H9 (cell line): ENCODE data around the gene RAP1GAP2. TPM values are rescaled to one million over a fixed set of nuclear protein-coding genes. Genes with fewer than 3 reads are reported as not detected.
A peak's percentile ranks its signal among the peaks of the same experiment; 100 is the strongest.

Experiments
- DNase-seq: peaks from one replicate; pipeline ENCODE4 v3.0.0-alpha.2; 2017
- H2AFZ ChIP-seq: one replicate; pipeline ENCODE4 v1.6.1; 2013; ENCODE audit warnings: mild to moderate bottlenecking, low read length, control low read depth, moderate library complexity
- H2AK5ac ChIP-seq: 2 replicates; pipeline ENCODE4 v1.6.1; 2013; ENCODE audit warnings: low read length, control low read depth, mixed read lengths; ENCODE audit not compliant: insufficient read length
- H2BK120ac ChIP-seq: one replicate; pipeline ENCODE4 v1.6.1; 2013; ENCODE audit warnings: low read depth, mild to moderate bottlenecking, low read length, control low read depth, inconsistent platforms; ENCODE audit not compliant: poor library complexity, severe bottlenecking
- H2BK12ac ChIP-seq: 2 replicates; pipeline ENCODE4 v1.6.1; 2013; ENCODE audit warnings: low read length, control low read depth, mixed read lengths, low read depth; ENCODE audit not compliant: insufficient read length
- H2BK15ac ChIP-seq: 2 replicates; pipeline ENCODE4 v1.6.1; 2013; ENCODE audit warnings: low read depth, low read length, control low read depth
- H2BK20ac ChIP-seq: one replicate; pipeline ENCODE4 v1.6.1; 2013; ENCODE audit warnings: low read depth, mild to moderate bottlenecking, low read length, control low read depth, inconsistent platforms; ENCODE audit not compliant: poor library complexity, severe bottlenecking
- H2BK5ac ChIP-seq: 2 replicates; pipeline ENCODE4 v1.6.1; 2013; ENCODE audit warnings: low read length, control low read depth, mixed read lengths; ENCODE audit not compliant: insufficient read length
- H3K14ac ChIP-seq: 2 replicates; pipeline ENCODE4 v1.6.1; 2013; ENCODE audit warnings: low read length, control low read depth; ENCODE audit not compliant: insufficient read depth
- H3K18ac ChIP-seq: 2 replicates; pipeline ENCODE4 v1.6.1; 2013; ENCODE audit warnings: low read depth, mild to moderate bottlenecking, mixed read lengths, low read length, control low read depth; ENCODE audit not compliant: insufficient read length
- H3K23ac ChIP-seq: 2 replicates; pipeline ENCODE4 v1.6.1; 2013; ENCODE audit warnings: low read length, control low read depth, mixed read lengths, low read depth; ENCODE audit not compliant: insufficient read length
- H3K23me2 ChIP-seq: 2 replicates; pipeline ENCODE4 v1.6.1; 2013; ENCODE audit warnings: low read depth, mild to moderate bottlenecking, mixed read lengths, low read length, control low read depth; ENCODE audit not compliant: insufficient read length, poor library complexity, severe bottlenecking
- H3K27ac ChIP-seq: 2 replicates; pipeline ENCODE4 v1.5.1; 2013; ENCODE audit warnings: low read length, control low read depth, mixed read lengths, low read depth; ENCODE audit not compliant: insufficient read length
- H3K27me3 ChIP-seq: 2 replicates; pipeline ENCODE4 v1.6.1; 2013; ENCODE audit warnings: low read length, control low read depth, inconsistent platforms; ENCODE audit not compliant: insufficient read depth
- H3K4ac ChIP-seq: 2 replicates; pipeline ENCODE4 v1.6.1; 2013; ENCODE audit warnings: low read depth, mild to moderate bottlenecking, control low read depth, inconsistent platforms, low read length, moderate library complexity
- H3K4me1 ChIP-seq: 2 replicates; pipeline ENCODE4 v1.6.1; 2013; ENCODE audit warnings: low read length, control low read depth, inconsistent platforms; ENCODE audit not compliant: insufficient read depth
- H3K4me2 ChIP-seq: 2 replicates; pipeline ENCODE4 v1.6.1; 2013; ENCODE audit warnings: low read length, control low read depth, mixed read lengths; ENCODE audit not compliant: insufficient read length, insufficient read depth
- H3K56ac ChIP-seq: 2 replicates; pipeline ENCODE4 v1.6.1; 2013; ENCODE audit warnings: low read depth, mild to moderate bottlenecking, mixed read lengths, low read length, control low read depth; ENCODE audit not compliant: insufficient read length
- H3K79me1 ChIP-seq: 2 replicates; pipeline ENCODE4 v1.6.1; 2013; ENCODE audit warnings: low read depth, mild to moderate bottlenecking, moderate library complexity, low read length, control low read depth, inconsistent platforms; ENCODE audit not compliant: insufficient read depth, poor library complexity, severe bottlenecking
- H3K79me2 ChIP-seq: 2 replicates; pipeline ENCODE4 v1.6.1; 2013; ENCODE audit warnings: low read length, control low read depth, inconsistent platforms; ENCODE audit not compliant: insufficient read depth
- H3K9ac ChIP-seq: 2 replicates; pipeline ENCODE4 v1.6.1; 2013; ENCODE audit warnings: low read length, control low read depth, mixed read lengths; ENCODE audit not compliant: insufficient read length; ENCODE audit errors: extremely low read depth
- H3K9me3 ChIP-seq: one replicate; pipeline ENCODE4 v1.6.1; 2013; ENCODE audit warnings: low read depth, low read length, inconsistent platforms; ENCODE audit not compliant: control insufficient read depth
- H3T11ph ChIP-seq: one replicate; pipeline ENCODE4 v1.6.1; 2013; ENCODE audit warnings: mild to moderate bottlenecking, low read length, control low read depth, inconsistent platforms
- H4K20me1 ChIP-seq: one replicate; pipeline ENCODE4 v1.6.1; 2013; ENCODE audit not compliant: control insufficient read depth, insufficient read length, insufficient read depth
- H4K5ac ChIP-seq: 2 replicates; pipeline ENCODE4 v1.6.1; 2013; ENCODE audit warnings: low read depth, mild to moderate bottlenecking, mixed read lengths, low read length, control low read depth; ENCODE audit not compliant: insufficient read length
- H4K8ac ChIP-seq: replicated peaks from 2 replicates; pipeline ENCODE4 v1.6.1; 2013; ENCODE audit warnings: low read length, control low read depth, mixed read lengths, low read depth; ENCODE audit not compliant: insufficient read length
- H4K91ac ChIP-seq: 2 replicates; pipeline ENCODE4 v1.6.1; 2013; ENCODE audit warnings: low read depth, mild to moderate bottlenecking, moderate library complexity, mixed read lengths, low read length, control low read depth; ENCODE audit not compliant: insufficient read length
- H3K27ac Mint-ChIP-seq, 3 experiments: 2 replicates in 2 of 3; 3 replicates in 1 of 3; pipeline ENCODE4 v1.8.0; 2020 to 2021; ENCODE audit warnings: mixed read lengths in 3 of 3, mild to moderate bottlenecking in 1 of 3, moderate library complexity in 1 of 3
- H3K27me3 Mint-ChIP-seq: 2 replicates; pipeline ENCODE4 v1.8.0; 2021; ENCODE audit warnings: low read depth, mild to moderate bottlenecking, moderate library complexity, mixed read lengths
- H3K36me3 Mint-ChIP-seq, 3 experiments: 2 replicates in 2 of 3; 3 replicates in 1 of 3; pipeline ENCODE4 v1.8.0; 2020 to 2021; ENCODE audit warnings: low read depth in 3 of 3, mixed read lengths in 3 of 3; ENCODE audit not compliant: insufficient read depth in 1 of 3
- H3K4me1 Mint-ChIP-seq, 2 experiments: 2 replicates each; pipeline ENCODE4 v1.8.0; 2020; ENCODE audit warnings: mixed read lengths in 2 of 2
- H3K4me3 Mint-ChIP-seq, 2 experiments: 2 replicates in 1 of 2; 3 replicates in 1 of 2; pipeline ENCODE4 v1.8.0; 2020 to 2021; ENCODE audit warnings: mild to moderate bottlenecking in 2 of 2, mixed read lengths in 2 of 2, moderate library complexity in 1 of 2
- H3K9me3 Mint-ChIP-seq, 2 experiments: 2 replicates in 1 of 2; 3 replicates in 1 of 2; pipeline ENCODE4 v1.8.0; 2020; ENCODE audit warnings: mild to moderate bottlenecking in 2 of 2, mixed read lengths in 2 of 2, moderate library complexity in 1 of 2
- CTCF ChIP-seq: fragments of 200-600 bp; sonication (generic); conservative IDR thresholded peaks from 3 replicates; pipeline ENCODE4 v1.8.0; 2021; ENCODE audit warnings: antibody characterized with exemption, mild to moderate bottlenecking
- WGBS: extraction: QIAGEN DNeasy Blood & Tissue Kit; methylation state at CpG from one replicate; pipeline ENCODE4 v1.1.7; 2013; ENCODE audit warnings: missing lambda C conversion rate, low lambda C conversion rate, mixed read lengths; ENCODE audit not compliant: insufficient read length; ENCODE audit errors: extremely low coverage; 5-methylcytosine and 5-hydroxymethylcytosine counted together
- total RNA-seq: library from RNA; stranded (reverse); gene quantifications from 2 replicates; pipeline ENCODE4 v1.2.1, GENCODE V29; 2021

RAP1GAP2 gene
- total RNA-seq, 1 experiment from 2014 or later = 33.8 TPM

DNA sequence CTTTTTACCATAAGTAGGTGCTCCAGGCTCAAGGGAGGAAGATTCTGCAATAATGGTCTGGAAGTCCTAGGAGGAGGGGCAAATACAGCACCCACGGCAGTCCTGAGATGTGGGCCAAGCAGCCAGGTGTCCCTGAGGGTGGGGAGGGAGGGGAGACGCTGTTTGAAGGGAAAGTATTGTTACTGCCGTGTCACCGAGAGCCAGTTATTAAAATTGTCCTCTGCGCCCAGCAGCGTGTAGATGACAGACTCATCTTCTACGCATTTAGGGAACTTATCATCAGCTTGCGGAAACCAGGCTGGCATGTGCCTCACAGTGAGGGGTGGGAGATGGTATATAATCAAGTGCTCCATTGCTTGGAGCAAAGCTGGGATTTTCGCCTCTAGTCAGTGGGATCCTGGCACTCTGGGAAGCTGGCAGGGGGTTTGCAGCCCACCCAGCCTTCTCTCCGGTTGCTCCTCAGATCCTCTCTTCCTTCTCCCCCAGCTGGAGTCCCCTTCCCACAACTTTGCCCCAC lies 162.5 kb downstream of the RAP1GAP2 start:
- Histone ChIP-seq H3K9me3 (no peaks in the 10 kb centered on the region), H2BK120ac (no peak overlapping the region), H2BK12ac (no peak overlapping the region), H4K8ac (no peak overlapping the region), H3K56ac (no peak overlapping the region), H3K4me2 (no peak overlapping the region), H2AK5ac (no peak overlapping the region), H3K79me1 (no peaks in the 10 kb centered on the region), H3K79me2 (0 out of 2 replicates have a peak, but pooled peaks cover 3% of the 10 kb centered on the region), H4K91ac (no peak overlapping the region), H2BK5ac (no peak overlapping the region), H3K18ac (no peak overlapping the region), H3K23ac (no peak overlapping the region), H3K27ac (no peak overlapping the region), H3K27me3 (no peaks in the 10 kb centered on the region), H3K9ac (no peak overlapping the region), H4K20me1 (no peaks in the 10 kb centered on the region), H4K5ac (no peak overlapping the region), H3K4ac (no peak overlapping the region), H2BK20ac (no peak overlapping the region), H3K14ac (no peak overlapping the region), H3K23me2 (no peaks in the 10 kb centered on the region), H3T11ph (no peak overlapping the region), H2BK15ac (no peak overlapping the region), H3K4me1 (peaks cover 3% of the 10 kb centered on the region; the same call in 1 of the 2 replicates), H2AFZ (no peak overlapping the region)
- peaks cover 0 to 2% (median 0%) of the 10 kb centered on the region in 3 experiments; a peak in 1 of 7 replicates for H3K36me3 Mint-ChIP-seq
- peak overlapping the region; percentile 24 to 92 (median 52); a peak in 5 of 7 replicates for H3K27ac Mint-ChIP-seq
- peaks cover 47 to 49% of the 10 kb centered on the region in 2 experiments for H3K4me1 Mint-ChIP-seq
- no peaks in the 10 kb centered on the region for H3K27me3 Mint-ChIP-seq
- TF ChIP-seq CTCF = no peak
- no peak for DNase-seq
- no peak overlapping the region for H3K4me3 Mint-ChIP-seq
- no peaks in the 10 kb centered on the region; a peak in 1 of 5 replicates for H3K9me3 Mint-ChIP-seq
- WGBS = no CpG with 5 or more reads among the region's 10 CpGs
